CD4-positive, alpha-beta T cell (primary cell): ENCODE measurements around the gene MAN2A2. TPM values are rescaled to one million over a fixed set of nuclear protein-coding genes. Genes with fewer than 3 reads are reported as not detected.

Experiments used
- ATAC-seq: fragments of 200-7000 bp; cut with Tn5 transposase; one replicate; pipeline ENCODE4 v1.10.0; 2022; ENCODE audit warnings: mild to moderate bottlenecking; ENCODE audit not compliant: poor library complexity
- CTCF ChIA-PET: fragments of 350-600 bp; sonication (Branson Sonifier 250); formaldehyde crosslinking; loops from one replicate; lab custom pipeline; 2021; ENCODE audit warnings: antibody characterized with exemption, inconsistent platforms; lab: Charles Lee
- POLR2A ChIA-PET: fragments of 350-600 bp; sonication (Branson Sonifier 250); formaldehyde crosslinking; loops from one replicate; lab custom pipeline; 2021; ENCODE audit warnings: antibody characterized with exemption, inconsistent platforms; lab: Charles Lee
- DNase-seq, 14 experiments: peaks; one replicate each; pipeline ENCODE4 v3.0.0-alpha.2; 2013 to 2020; ENCODE audit warnings: mixed read lengths in 2 of 14
- H3K27ac ChIP-seq, 2 donors: one replicate each; pipeline versions ENCODE4 v1.5.1 to v1.7.0; 2013; ENCODE audit warnings: low read length in 2 of 2, low read depth in 1 of 2, mild to moderate bottlenecking in 1 of 2
- H3K27me3 ChIP-seq, 2 experiments: 1 replicate in 1 of 2; 2 replicates in 1 of 2; pipeline versions ENCODE4 v1.6.1 to v1.7.0; 2013; ENCODE audit warnings: low read length in 2 of 2, control low read depth in 1 of 2, mild to moderate bottlenecking in 1 of 2, moderate library complexity in 1 of 2; ENCODE audit not compliant: insufficient read depth in 2 of 2, control insufficient read depth in 1 of 2
- H3K36me3 ChIP-seq: one replicate; pipeline ENCODE4 v1.6.1; 2013; ENCODE audit warnings: low read length, control low read depth; ENCODE audit not compliant: insufficient read depth
- H3K4me1 ChIP-seq: one replicate; pipeline ENCODE4 v1.6.1; 2013; ENCODE audit warnings: low read length, control low read depth; ENCODE audit not compliant: insufficient read depth
- H3K4me3 ChIP-seq: one replicate; pipeline ENCODE4 v1.5.1; 2013; ENCODE audit warnings: mild to moderate bottlenecking, low read length, moderate library complexity
- H3K9me3 ChIP-seq, 2 experiments: 1 replicate in 1 of 2; 2 replicates in 1 of 2; pipeline versions ENCODE4 v1.6.1 to v1.7.0; 2013; ENCODE audit warnings: low read length in 2 of 2, mild to moderate bottlenecking in 2 of 2, control low read depth in 1 of 2, moderate library complexity in 1 of 2; ENCODE audit not compliant: control insufficient read depth in 1 of 2, insufficient read depth in 1 of 2
- H3K27ac Mint-ChIP-seq: one replicate; pipeline ENCODE4 v1.8.0; 2020; ENCODE audit warnings: mixed read lengths
- H3K27me3 Mint-ChIP-seq: one replicate; pipeline ENCODE4 v1.8.0; 2021; ENCODE audit warnings: mixed read lengths
- H3K36me3 Mint-ChIP-seq: one replicate; pipeline ENCODE4 v1.8.0; 2021; ENCODE audit warnings: low read depth, mixed read lengths
- H3K4me1 Mint-ChIP-seq: one replicate; pipeline ENCODE4 v1.8.0; 2021; ENCODE audit warnings: low read depth, mixed read lengths
- H3K4me3 Mint-ChIP-seq: one replicate; pipeline ENCODE4 v1.8.0; 2020; ENCODE audit warnings: mild to moderate bottlenecking, mixed read lengths
- H3K9me3 Mint-ChIP-seq: one replicate; pipeline ENCODE4 v1.8.0; 2020; ENCODE audit warnings: mixed read lengths
- intact Hi-C, 2 experiments: fragments of 100-400 bp; cut with DNase I in 1 of 2; cut with micrococcal nuclease in 1 of 2; formaldehyde crosslinking; loops; one replicate each; pipeline versions ENCODE4 v1.15.1 to v1.9.0; 2023 to 2025; cut with DNase I, micrococcal nuclease
- total RNA-seq, 174 experiments: library from RNA in 2 of 174; stranded (reverse) in 2 of 174; gene quantifications; one replicate each; pipeline ENCODE4 v1.2.3 and lab custom pipeline; 2021 to 2026
- TF ChIP-seq, protein P1 (sequence below): fragments of 200-600 bp; IDR thresholded peaks from one replicate; pipeline ENCODE4 v1.8.0; 2022; ENCODE audit warnings: antibody characterized with exemption, mild to moderate bottlenecking

Gene MAN2A2
- total RNA-seq, 2 experiments from 2014 or later = 125 to 128 TPM

DNA sequence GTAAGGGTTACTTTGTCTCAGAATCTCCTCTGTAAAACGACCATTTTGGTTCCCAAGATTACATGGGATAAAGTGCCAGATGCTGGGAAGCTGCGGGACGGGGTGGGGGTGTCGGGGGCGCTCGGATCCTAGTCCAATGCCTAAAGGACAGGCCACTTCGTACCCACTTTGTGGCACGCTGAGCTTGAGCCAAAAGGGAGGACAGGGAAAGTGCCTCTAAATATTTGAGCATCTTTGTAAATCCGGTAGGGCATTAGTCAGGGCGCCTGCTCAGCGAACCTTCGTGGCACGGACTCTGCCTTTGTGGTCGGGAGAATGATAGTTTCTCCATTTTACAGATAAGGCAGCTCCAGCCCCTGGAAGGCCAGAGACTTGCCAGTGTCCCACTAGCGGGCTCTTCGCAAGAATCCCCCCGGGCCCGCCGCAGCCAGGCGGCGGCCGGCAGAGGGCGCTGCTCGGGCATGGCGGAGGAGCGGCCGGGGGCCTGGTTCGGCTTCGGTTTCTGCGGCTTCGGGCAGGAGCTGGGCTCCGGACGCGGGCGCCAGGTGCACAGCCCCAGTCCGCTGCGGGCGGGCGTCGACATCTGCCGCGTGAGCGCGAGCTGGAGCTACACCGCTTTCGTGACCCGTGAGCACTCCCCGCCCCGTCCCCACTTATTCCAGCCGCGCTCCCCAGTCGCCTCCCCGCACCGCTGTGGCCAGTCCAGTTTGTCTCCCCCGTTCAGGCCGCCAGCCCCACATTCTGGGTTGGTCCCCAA lies 53.4 kb downstream of the MAN2A2 start:
- Histone ChIP-seq H3K27ac (no peak overlapping the region), H3K36me3 (peaks cover 38% of the 10 kb centered on the region), H3K9me3 (no peaks in the 10 kb centered on the region), H3K4me1 (peaks cover 26% of the 10 kb centered on the region), H3K4me3 (peak overlapping the region; percentile 30), H3K27me3 (no peaks in the 10 kb centered on the region)
- Mint-ChIP-seq H3K27ac (peak overlapping the region; percentile 47), H3K36me3 (peaks cover 44% of the 10 kb centered on the region), H3K27me3 (no peaks in the 10 kb centered on the region), H3K4me1 (peaks cover 9% of the 10 kb centered on the region), H3K4me3 (peak overlapping the region; percentile 76), H3K9me3 (no peaks in the 10 kb centered on the region)
- ATAC-seq (no peak), DNase-seq (peak; percentile 44 to 80 (median 60))
- TF ChIP-seq, protein P1, sequence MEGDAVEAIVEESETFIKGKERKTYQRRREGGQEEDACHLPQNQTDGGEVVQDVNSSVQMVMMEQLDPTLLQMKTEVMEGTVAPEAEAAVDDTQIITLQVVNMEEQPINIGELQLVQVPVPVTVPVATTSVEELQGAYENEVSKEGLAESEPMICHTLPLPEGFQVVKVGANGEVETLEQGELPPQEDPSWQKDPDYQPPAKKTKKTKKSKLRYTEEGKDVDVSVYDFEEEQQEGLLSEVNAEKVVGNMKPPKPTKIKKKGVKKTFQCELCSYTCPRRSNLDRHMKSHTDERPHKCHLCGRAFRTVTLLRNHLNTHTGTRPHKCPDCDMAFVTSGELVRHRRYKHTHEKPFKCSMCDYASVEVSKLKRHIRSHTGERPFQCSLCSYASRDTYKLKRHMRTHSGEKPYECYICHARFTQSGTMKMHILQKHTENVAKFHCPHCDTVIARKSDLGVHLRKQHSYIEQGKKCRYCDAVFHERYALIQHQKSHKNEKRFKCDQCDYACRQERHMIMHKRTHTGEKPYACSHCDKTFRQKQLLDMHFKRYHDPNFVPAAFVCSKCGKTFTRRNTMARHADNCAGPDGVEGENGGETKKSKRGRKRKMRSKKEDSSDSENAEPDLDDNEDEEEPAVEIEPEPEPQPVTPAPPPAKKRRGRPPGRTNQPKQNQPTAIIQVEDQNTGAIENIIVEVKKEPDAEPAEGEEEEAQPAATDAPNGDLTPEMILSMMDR = peak; percentile 79
- intact Hi-C loops = loop anchor here (1.0 to 5.0 kb wide), 6 partner anchors 36 to 315 kb away; partner anchors contain the start of genes PRC1 (in 1 of the 2) and VPS33B (in 1 of the 2)
- ChIA-PET POLR2A (interaction anchor here (1.0 to 7.7 kb wide), 3 partner anchors 23 to 77 kb away, joined by 3 to 126 read pairs (median 9); partner anchors contain the start of genes HDDC3, MAN2A2 and UNC45A), CTCF (interaction anchor here (0.5 to 5.5 kb wide), 15 partner anchors 10 to 1016 kb away, joined by 3 to 41 read pairs (median 3); partner anchors contain the start of genes HDDC3, UNC45A and VPS33B)

DNA sequence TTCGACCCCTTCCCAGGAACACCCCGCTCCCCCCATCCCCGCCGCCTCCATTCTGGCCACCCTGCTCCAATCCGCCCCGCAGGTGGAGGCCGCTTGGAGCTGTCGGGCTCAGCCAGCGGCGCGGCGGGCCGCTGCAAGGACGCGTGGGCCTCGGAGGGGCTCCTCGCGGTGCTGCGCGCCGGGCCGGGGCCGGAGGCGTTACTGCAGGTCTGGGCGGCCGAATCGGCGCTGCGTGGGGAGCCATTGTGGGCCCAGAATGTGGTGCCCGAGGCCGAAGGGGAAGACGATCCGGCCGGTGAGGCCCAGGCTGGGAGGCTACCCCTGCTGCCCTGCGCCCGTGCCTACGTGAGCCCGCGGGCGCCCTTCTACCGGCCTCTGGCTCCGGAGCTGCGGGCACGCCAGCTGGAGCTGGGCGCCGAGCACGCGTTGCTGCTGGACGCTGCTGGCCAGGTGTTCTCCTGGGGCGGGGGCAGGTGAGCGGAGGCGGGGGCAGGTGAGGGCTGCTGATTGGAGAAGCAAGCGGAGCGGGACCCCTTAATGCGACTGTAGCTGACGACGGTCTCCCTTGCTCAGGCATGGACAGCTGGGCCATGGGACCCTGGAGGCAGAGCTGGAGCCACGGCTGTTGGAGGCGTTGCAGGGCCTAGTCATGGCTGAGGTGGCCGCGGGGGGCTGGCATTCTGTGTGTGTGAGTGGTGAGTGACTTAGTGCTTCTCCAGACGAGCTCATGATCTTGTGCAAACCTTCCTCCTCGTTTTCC lies 54.1 kb downstream of the MAN2A2 start:
- H3K27ac ChIP-seq = no peak overlapping the region
- peak overlapping the region; percentile 30 for H3K4me3 ChIP-seq
- Mint-ChIP-seq H3K27me3 (no peaks in the 10 kb centered on the region), H3K4me1 (peaks cover 9% of the 10 kb centered on the region), H3K27ac (no peak overlapping the region), H3K4me3 (peak overlapping the region; percentile 75), H3K36me3 (peaks cover 46% of the 10 kb centered on the region), H3K9me3 (no peaks in the 10 kb centered on the region)
- H3K4me1 ChIP-seq = peaks cover 26% of the 10 kb centered on the region
- TF ChIP-seq, protein P1 = no peak
- intact Hi-C loops = loop anchor here (2.0 to 5.0 kb wide), 3 partner anchors 35 to 76 kb away; partner anchors contain the start of genes PRC1 (in 1 of the 2) and VPS33B (in 1 of the 2)
- peaks cover 39% of the 10 kb centered on the region for H3K36me3 ChIP-seq
- no peaks in the 10 kb centered on the region for H3K27me3 ChIP-seq
- DNase-seq (peak in 1 of 14 experiments; percentile 39), ATAC-seq (no peak)
- CTCF ChIA-PET = interaction anchor here (0.5 to 5.5 kb wide), 14 partner anchors 11 to 1017 kb away, joined by 3 to 41 read pairs (median 4); partner anchors contain the start of genes HDDC3, UNC45A and VPS33B
- POLR2A ChIA-PET = interaction anchor here (7.7 kb wide), 1 partner anchor 24 kb away, joined by 126 read pairs; the partner anchor contains the start of genes HDDC3 and UNC45A
- H3K9me3 ChIP-seq = no peaks in the 10 kb centered on the region

DNA sequence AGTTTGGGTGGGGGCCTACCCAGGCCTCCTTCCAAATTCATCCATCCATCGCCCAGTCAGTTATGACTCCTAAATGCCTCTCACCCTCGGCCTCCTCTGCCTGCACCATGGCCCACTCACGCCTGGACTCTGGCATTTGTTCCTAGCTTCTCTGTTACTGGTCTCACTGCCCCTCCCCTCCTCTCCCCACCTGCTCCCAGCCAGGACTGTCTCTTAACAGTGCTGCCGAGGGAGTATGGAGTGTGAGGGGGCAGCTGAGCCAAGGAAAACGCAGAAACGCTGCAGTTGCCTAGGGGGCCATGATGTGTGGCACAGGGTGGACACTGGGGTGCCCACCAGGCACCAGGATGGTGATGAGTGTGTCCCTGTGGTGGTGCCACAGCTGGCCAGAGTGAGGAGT lies 54.7 kb downstream of the MAN2A2 start:
- intact Hi-C loops = loop anchor here (2.0 to 5.0 kb wide), 3 partner anchors 35 to 75 kb away; partner anchors contain the start of genes PRC1 (in 1 of the 2) and VPS33B (in 1 of the 2)
- no peak overlapping the region for H3K27ac ChIP-seq
- Mint-ChIP-seq H3K9me3 (no peaks in the 10 kb centered on the region), H3K27ac (no peak overlapping the region), H3K4me3 (peak overlapping the region; percentile 75), H3K36me3 (peaks cover 45% of the 10 kb centered on the region), H3K4me1 (peaks cover 9% of the 10 kb centered on the region), H3K27me3 (no peaks in the 10 kb centered on the region)
- peak in 1 of 14 experiments; percentile 11 for DNase-seq
- no peaks in the 10 kb centered on the region for H3K27me3 ChIP-seq
- peaks cover 26% of the 10 kb centered on the region for H3K4me1 ChIP-seq
- peaks cover 36% of the 10 kb centered on the region for H3K36me3 ChIP-seq
- TF ChIP-seq, protein P1 = no peak
- POLR2A ChIA-PET = interaction anchor here (7.7 kb wide), 1 partner anchor 25 kb away, joined by 126 read pairs; the partner anchor contains the start of genes HDDC3 and UNC45A
- H3K4me3 ChIP-seq = no peak overlapping the region
- CTCF ChIA-PET = interaction anchor here (1.3 to 5.5 kb wide), 5 partner anchors 10 to 76 kb away, joined by 3 to 41 read pairs (median 11); partner anchors contain the start of genes HDDC3 and VPS33B
- no peak for ATAC-seq
- H3K9me3 ChIP-seq = no peaks in the 10 kb centered on the region
